ENCODE results near the gene FMN1. TPM values are rescaled to one million over a fixed set of nuclear protein-coding genes. Genes with fewer than 3 reads are reported as not detected.
"Not testable (repeated sequence)": the region's sequence is repeated elsewhere in the genome, so short reads cannot be mapped to it uniquely, and the experiment has no call there.

The FMN1 gene
- total RNA-seq, 1 donor from 2014 or later = 0.07 TPM

DNA sequence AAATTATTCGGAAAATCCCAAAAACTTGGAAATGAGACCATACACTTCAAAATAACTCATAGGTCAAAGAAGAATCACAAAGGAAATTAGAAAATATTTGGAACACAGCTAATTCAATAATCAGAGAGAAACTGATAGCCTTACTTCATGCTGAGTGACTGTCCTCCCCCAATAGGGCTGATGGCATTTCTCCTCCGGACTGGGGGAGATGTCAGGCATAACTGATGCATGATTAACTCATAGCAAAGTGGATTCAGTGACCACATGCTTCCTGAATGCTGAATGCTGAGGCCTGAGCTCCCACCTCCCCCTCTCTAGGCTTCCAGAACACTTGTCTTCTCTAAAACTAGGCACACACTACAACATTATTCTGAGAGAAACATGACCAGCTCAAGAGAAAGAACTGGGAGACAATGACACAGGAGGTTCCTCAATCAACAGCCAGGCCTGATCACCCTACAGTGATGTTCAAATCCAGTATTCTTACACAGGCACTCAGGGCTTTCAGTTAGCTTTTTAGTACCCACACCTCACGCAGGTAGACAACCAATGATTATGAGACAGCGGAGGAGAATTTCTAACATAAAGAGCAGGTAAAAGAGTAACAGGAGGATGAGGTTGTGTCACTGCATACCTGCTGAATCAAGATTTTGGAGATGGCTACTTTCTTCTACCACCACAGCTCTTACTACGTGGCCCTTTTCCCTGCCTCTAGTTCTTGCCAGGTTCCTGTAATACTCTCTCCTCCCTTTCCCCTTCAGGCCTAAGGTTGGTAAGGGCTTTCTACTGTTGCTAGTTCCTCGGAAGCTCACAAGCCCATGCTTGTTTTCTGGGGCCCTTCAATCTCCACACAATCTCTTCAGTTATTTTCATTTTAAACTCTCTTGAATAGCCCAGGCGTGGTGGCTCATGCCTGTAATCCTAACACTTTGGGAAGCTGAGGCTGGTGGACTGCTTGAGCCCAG is 96.1 kb downstream of the FMN1 start:
- intact Hi-C loops (cut with micrococcal nuclease) = no loop called here

DNA sequence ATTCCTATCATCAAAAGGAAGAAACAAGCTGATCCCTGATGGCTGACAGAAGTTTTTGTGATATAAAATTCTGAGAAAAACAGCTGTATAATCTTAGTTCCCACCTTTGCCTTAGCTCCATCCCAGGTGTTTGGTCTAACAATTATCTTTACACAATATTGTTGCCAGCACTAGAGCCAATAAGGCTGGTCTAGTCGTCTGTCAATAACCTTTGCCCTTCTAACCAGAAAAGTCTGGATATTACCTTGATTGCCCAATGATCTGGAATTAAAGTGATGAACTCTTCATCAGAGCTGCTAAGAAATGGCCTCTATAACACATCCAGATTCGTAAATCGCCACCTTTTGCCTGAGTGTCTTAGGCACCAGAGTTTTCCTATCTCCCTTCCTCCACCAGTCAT is 98.4 kb downstream of the FMN1 start:
- intact Hi-C loops (cut with micrococcal nuclease) = no loop called here

- intact Hi-C loops (cut with micrococcal nuclease) = no loop called here
These were observed 98.9 kb downstream of the FMN1 start for GRCh38 chr15:33095641-33096040.

- intact Hi-C loops (cut with micrococcal nuclease) = no loop called here
These were observed 100.2 kb downstream of the FMN1 start for GRCh38 chr15:33094336-33094735.

DNA sequence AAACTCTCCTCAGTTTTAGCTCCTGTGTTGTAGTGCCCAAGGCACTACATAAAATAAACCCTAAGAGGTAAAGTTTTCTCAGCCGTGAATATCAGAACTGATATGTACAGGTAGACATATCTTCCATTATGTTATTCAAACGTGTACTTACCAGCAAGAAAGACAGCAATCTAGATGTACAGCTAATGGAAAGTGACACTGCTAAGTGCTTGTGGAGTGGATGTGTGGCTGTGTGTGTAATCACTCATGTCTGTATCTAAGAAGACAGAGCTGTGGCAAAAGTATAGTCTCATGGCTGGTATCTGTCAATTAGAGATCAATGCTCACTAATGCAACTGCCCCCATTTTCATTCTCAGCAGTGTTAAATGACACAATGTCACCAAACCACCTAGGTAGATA is 101.3 kb downstream of the FMN1 start:
- intact Hi-C loops (cut with micrococcal nuclease) = no loop called here

DNA sequence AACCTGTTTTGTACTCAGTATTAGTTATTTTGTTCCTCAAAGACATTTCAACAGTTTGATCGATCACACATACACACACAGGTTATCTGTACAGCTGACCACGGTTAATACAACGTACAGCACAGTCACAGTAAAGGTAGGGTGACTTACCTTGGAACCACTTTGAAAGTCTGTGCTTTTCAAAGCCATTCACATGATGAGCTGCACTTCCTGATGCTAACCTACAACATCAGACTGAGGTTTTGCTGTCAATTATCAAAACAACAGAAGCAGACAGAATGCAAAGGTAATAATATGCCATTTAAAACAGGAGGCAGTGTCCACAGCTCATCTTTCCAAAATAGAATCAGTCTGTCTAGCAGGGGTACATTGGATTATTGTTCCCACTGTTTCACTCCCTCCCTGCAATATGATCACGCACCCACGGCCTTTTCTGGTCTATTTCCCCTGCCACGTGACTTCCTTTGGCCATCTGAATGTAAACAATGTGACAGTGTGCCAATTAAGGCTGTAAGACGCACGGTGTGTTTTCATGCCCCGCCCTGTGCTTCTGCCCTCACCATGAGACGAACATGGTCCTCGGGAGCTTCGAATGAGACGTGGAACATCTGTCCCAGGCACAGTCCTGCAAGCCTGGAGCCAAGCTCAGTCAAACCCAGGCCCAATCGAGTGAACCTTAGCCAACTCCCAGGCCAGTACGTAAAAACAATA is 102.4 kb downstream of the FMN1 start:
- intact Hi-C loops (cut with micrococcal nuclease) = no loop called here

- intact Hi-C loops (cut with micrococcal nuclease) = loop anchor here (5.0 kb wide), 1 partner anchor 142 kb away; no protein-coding TSS in a partner anchor
These were observed 104.4 kb downstream of the FMN1 start for GRCh38 chr15:33089878-33090757.

DNA sequence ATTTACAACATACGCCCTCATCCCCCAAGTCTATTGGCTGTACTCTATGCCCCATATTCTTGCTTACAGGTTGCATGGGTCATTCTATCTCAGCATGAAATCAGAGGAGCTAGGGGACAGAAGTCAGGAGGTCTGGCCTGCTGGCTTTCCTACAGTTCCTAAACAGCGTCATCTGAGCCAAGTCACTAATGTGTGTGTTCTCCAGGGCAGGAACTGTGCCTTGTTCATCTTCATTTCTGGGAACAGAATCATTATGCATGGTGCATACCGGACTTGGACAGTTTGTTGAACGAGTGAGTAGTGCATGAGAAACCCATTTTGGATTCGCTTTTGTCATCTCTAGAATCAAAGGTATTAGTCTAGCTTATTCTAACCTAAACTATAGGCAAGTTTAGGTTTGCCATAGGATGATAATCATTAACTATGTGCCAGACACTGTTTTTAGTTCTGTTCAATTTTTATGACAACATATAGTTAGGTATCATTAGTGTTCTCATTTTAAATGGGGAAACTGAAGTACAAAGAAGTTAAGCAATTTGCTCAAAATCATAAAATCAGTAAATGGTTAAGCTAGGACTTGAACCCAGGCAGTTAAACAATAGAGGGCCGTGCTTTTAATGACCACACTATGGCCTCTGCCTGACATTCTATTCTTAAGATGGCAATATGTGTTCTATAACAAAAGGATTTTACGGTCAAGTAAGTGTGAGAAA is 105.2 kb downstream of the FMN1 start:
- intact Hi-C loops (cut with micrococcal nuclease) = loop anchor here (5.0 kb wide), 1 partner anchor 143 kb away; no protein-coding TSS in a partner anchor

DNA sequence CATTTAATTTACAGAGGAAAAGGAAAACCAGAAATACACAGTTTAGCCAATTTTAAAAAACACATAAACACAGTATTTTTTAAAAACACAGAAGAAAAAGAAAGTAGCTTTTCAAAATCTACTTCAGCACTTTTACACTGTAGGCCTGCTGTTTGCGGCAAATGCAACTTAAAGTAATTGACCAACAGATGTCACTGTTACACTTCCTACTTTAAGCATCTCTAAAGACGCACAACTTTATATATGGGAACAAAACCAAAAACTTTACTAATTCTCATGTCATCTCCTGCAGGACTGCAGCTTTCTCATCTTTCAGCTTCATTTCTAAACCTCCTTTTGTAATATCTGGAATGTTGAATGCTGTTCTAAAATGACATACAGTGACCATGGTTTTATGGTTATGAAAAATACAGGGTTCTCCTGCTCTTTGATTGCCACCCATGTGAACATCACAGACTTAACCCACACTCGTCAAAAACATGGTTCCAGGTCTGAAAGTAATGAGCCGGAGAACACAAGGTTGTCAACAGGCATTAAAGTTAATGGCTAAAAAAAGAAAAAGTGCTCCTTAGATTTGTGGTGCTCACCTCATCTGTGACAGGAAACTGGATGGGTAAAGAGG is 107.9 kb downstream of the FMN1 start:
- intact Hi-C loops (cut with micrococcal nuclease) = loop anchor here (1.0 to 5.0 kb wide), 2 partner anchors 46 to 146 kb away; no protein-coding TSS in a partner anchor

DNA sequence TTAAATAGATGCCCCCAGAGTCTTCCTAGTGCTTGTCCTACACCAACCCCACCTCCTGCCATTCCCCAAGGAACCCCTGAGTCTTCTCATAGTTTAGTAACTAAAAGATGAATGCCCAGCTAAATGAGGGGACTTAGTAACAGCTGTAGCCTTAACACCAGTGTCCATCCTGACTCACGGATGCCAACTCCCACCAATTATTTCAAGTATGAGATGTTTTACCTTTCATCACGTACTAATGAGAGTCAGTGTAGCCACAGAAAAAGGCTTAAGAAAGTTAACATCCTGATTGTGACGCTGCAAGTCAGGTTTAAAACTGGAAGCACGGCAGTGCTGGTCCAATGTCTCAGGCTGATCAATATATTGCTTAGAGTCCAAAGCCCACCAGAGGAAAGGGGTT is 109.9 kb downstream of the FMN1 start:
- intact Hi-C loops (cut with micrococcal nuclease) = loop anchor here (5.0 kb wide), 1 partner anchor 148 kb away; no protein-coding TSS in a partner anchor

GRCh38 chr15:33083232-33084081 is 111.1 kb downstream of the FMN1 start:
- intact Hi-C loops (cut with micrococcal nuclease) = no loop called here

DNA sequence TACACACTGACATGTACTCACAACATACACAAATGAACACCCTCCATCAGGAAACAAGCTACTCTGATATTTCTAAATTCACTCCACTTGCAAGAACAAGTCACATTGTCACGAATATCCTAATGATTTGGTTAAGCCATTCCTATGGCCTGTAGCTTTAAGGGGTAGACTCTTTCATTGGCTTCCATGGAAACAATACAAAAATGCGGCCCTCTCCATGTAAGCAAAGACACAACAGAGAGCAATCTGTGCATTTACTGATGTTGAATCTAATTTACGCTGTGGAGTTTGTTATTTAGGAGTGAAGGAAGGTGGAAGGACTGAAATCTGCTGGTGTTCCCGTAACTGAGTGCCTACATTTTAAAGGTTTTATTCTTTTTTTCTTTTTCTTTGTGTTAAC is 114.5 kb downstream of the FMN1 start:
- intact Hi-C loops (cut with micrococcal nuclease) = no loop called here

- intact Hi-C loops (cut with micrococcal nuclease) = no loop called here
These were observed 115.9 kb downstream of the FMN1 start for GRCh38 chr15:33078607-33079006.

- intact Hi-C loops (cut with micrococcal nuclease) = no loop called here
These were observed 117.6 kb downstream of the FMN1 start for GRCh38 chr15:33076937-33077336.

DNA sequence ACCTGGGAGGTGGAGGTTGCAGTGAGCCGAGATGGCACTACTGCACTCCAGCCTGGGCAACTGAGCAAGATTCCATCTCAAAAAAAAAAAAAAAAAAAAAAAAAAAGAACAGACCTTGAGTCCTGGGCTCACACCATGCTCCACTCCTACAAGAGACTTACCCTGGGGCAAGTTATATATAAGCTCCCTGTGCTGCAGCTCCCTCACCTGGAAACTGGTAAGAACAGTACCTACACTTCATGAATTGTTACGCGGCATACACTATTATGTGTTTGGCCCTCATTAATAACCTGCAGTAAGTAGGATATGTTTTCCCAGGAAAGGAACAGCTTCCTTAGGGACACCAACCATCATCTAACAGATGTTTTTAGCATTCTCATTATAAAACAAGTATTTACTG is 119.6 kb downstream of the FMN1 start:
- intact Hi-C loops (cut with micrococcal nuclease) = no loop called here

DNA sequence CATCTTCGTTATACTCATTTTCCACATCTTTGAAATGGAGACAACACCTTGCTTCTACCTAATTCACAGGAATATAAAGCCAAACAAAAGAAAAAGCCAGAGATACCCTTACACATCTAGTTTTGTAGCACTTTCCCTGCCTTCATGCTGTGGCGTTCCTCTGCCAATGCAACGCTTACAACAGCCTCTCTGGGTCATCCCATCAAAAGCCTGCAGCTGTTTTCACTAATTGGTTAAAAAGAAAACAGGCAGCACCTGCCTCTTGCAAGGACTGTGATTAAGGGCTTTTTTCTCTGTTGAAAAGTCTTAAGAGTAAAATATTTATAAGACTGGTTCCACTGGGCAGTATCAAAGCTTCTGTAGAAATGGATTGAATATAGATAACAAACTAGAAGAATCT is 120.3 kb downstream of the FMN1 start:
- intact Hi-C loops (cut with micrococcal nuclease) = no loop called here

- intact Hi-C loops (cut with micrococcal nuclease) = no loop called here
These were observed 123.1 kb downstream of the FMN1 start for GRCh38 chr15:33071451-33071850.

DNA sequence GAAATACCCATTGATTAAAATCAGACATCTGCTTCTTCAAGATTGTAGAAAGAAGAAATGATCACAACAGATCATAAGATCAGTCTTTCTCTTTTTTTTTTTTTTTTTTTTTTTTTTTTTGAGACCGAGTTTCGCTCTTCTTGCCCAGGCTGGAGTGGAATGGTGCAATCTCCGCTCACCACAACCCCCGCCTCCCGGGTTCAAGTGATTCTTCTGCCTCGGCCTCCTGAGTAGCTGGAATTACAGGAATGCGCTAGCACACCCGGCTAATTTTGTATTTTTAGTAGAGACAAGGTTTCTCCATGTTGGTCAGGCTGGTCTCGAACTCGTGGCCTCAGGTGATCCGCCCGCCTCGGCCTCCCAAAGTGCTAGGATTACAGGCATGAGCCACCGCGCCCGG is 124.6 kb downstream of the FMN1 start:
- intact Hi-C loops (cut with micrococcal nuclease) = not testable (repeated sequence)

- intact Hi-C loops (cut with micrococcal nuclease) = no loop called here
These were observed 125.4 kb downstream of the FMN1 start for GRCh38 chr15:33069161-33069560.
